Activated CD4-positive, alpha-beta T cell treated with anti-CD3 and anti-CD28 coated beads, Interleukin-2, amount 50 U/mL, for 4 hours (primary cell): ENCODE measurements around the gene PCDHB16.
"Not testable (repeated sequence)": the region's sequence is repeated elsewhere in the genome, so short reads cannot be mapped to it uniquely, and the experiment has no call there.

Experiments
- DNase-seq, 2 experiments: peaks; one replicate each; pipeline ENCODE4 v3.0.0-alpha.2; 2020

Gene PCDHB16

GRCh38 chr5:141184117-141184855 lies 2.1 kb downstream of the PCDHB16 start:
- DNase-seq: not testable (repeated sequence)

- peak in 1 of 2 experiments; percentile 15 for DNase-seq
Measured at GRCh38 chr5:141186897-141187512, 4.8 kb downstream of the PCDHB16 start, which contains the start of gene PCDHB9. PCDHB9 (plus strand) TSS chr5:141187161; CDS start chr5:141187319, 158 bp downstream.

- not testable (repeated sequence) for DNase-seq
Measured at GRCh38 chr5:141188682-141189081, 6.5 kb downstream of the PCDHB16 start.

GRCh38 chr5:141189131-141189530 lies 6.9 kb downstream of the PCDHB16 start:
- not testable (repeated sequence) for DNase-seq

GRCh38 chr5:141192110-141192725 lies 10.0 kb downstream of the PCDHB16 start, which contains the start of gene PCDHB10:
PCDHB10 (plus strand) TSS chr5:141192353; CDS start chr5:141192553, 200 bp downstream.
- DNase-seq: peak in 1 of 2 experiments; percentile 8

- DNase-seq: not testable (repeated sequence)
Measured at GRCh38 chr5:141194332-141194731, 12.1 kb downstream of the PCDHB16 start.

GRCh38 chr5:141196363-141196762 lies 14.2 kb downstream of the PCDHB16 start:
- DNase-seq: no peak

GRCh38 chr5:141199359-141200235 lies 17.4 kb downstream of the PCDHB16 start, which contains the start of gene PCDHB11:
PCDHB11 (plus strand) TSS chr5:141199627; CDS start chr5:141199775, 148 bp downstream.
- no peak for DNase-seq

- not testable (repeated sequence) for DNase-seq
Measured at GRCh38 chr5:141201126-141201525, 18.9 kb downstream of the PCDHB16 start.

- not testable (repeated sequence) for DNase-seq
Measured at GRCh38 chr5:141201646-141202045, 19.5 kb downstream of the PCDHB16 start.

- no peak for DNase-seq
Measured at GRCh38 chr5:141208478-141208877, 26.3 kb downstream of the PCDHB16 start, which contains the start of gene PCDHB12. PCDHB12 (plus strand) TSS chr5:141208719; CDS start chr5:141208908, 189 bp downstream.

- not testable (repeated sequence) for DNase-seq
Measured at GRCh38 chr5:141210281-141210680, 28.1 kb downstream of the PCDHB16 start.

- not testable (repeated sequence) for DNase-seq
Measured at GRCh38 chr5:141210849-141211248, 28.7 kb downstream of the PCDHB16 start.

- not testable (repeated sequence) for DNase-seq
Measured at GRCh38 chr5:141213656-141214339, 31.6 kb downstream of the PCDHB16 start, which contains the start of gene PCDHB13. PCDHB13 (plus strand) TSS chr5:141213919; CDS start chr5:141214124, 205 bp downstream.

- DNase-seq: not testable (repeated sequence)
Measured at GRCh38 chr5:141214583-141214982, 32.4 kb downstream of the PCDHB16 start.

GRCh38 chr5:141215504-141215903 lies 33.3 kb downstream of the PCDHB16 start:
- DNase-seq: not testable (repeated sequence)

GRCh38 chr5:141216035-141216434 lies 33.8 kb downstream of the PCDHB16 start:
- not testable (repeated sequence) for DNase-seq

- no peak for DNase-seq
Measured at GRCh38 chr5:141223112-141223783, 41.1 kb downstream of the PCDHB16 start, which contains the start of gene PCDHB14. PCDHB14 (plus strand) TSS chr5:141223343; CDS start chr5:141223506, 163 bp downstream.

- DNase-seq: not testable (repeated sequence)
Measured at GRCh38 chr5:141224844-141225243, 42.7 kb downstream of the PCDHB16 start.

- DNase-seq: not testable (repeated sequence)
Measured at GRCh38 chr5:141225421-141225820, 43.2 kb downstream of the PCDHB16 start.
